NCI-H460 (cell line): ENCODE data around the gene ARHGEF17. TPM values are rescaled to one million over a fixed set of nuclear protein-coding genes. Genes with fewer than 3 reads are reported as not detected.
"Not testable (repeated sequence)": the region's sequence is repeated elsewhere in the genome, so short reads cannot be mapped to it uniquely, and the experiment has no call there.

Source experiments
- DNase-seq: peaks from one replicate; pipeline ENCODE4 v3.0.0-alpha.2; 2016; ENCODE audit warnings: low read depth; ENCODE audit errors: extremely low read depth
- total RNA-seq: library from RNA; depleted of rRNA; stranded (reverse); fragments of >200 nt; shearing (Covaris generic); gene quantifications from 2 replicates; pipeline ENCODE4 v1.2.3, GENCODE V29; 2014

The ARHGEF17 gene
- total RNA-seq, 1 experiment from 2014 or later = 3.7 TPM

GRCh38 chr11:73272680-73273038, 35.4 kb upstream of the ARHGEF17 start:
- no peak for DNase-seq

- no peak for DNase-seq
Observed at GRCh38 chr11:73273222-73273895, 34.7 kb upstream of the ARHGEF17 start.

GRCh38 chr11:73274191-73274590, 33.9 kb upstream of the ARHGEF17 start:
- not testable (repeated sequence) for DNase-seq

- no peak for DNase-seq
Observed at GRCh38 chr11:73274722-73275380, 33.2 kb upstream of the ARHGEF17 start.

- no peak for DNase-seq
Observed at GRCh38 chr11:73275381-73275750, 32.7 kb upstream of the ARHGEF17 start.

- no peak for DNase-seq
Observed at GRCh38 chr11:73277467-73277866, 30.6 kb upstream of the ARHGEF17 start.

- no peak for DNase-seq
Observed at GRCh38 chr11:73280626-73281025, 27.4 kb upstream of the ARHGEF17 start.

GRCh38 chr11:73281201-73281741, 26.8 kb upstream of the ARHGEF17 start:
- no peak for DNase-seq

- no peak for DNase-seq
Observed at GRCh38 chr11:73281796-73282660, 26.0 kb upstream of the ARHGEF17 start.

GRCh38 chr11:73283276-73284000, 24.6 kb upstream of the ARHGEF17 start:
- DNase-seq = no peak

- no peak for DNase-seq
Observed at GRCh38 chr11:73284106-73284505, 24.0 kb upstream of the ARHGEF17 start.

- DNase-seq = no peak
Observed at GRCh38 chr11:73285721-73286120, 22.4 kb upstream of the ARHGEF17 start.

GRCh38 chr11:73286240-73286810, 21.8 kb upstream of the ARHGEF17 start:
- DNase-seq = no peak

- no peak for DNase-seq
Observed at GRCh38 chr11:73287400-73288101, 20.5 kb upstream of the ARHGEF17 start.

GRCh38 chr11:73288192-73288872, 19.7 kb upstream of the ARHGEF17 start:
- no peak for DNase-seq

- DNase-seq = peak; percentile 68
Observed at GRCh38 chr11:73288873-73289707, 19.0 kb upstream of the ARHGEF17 start.

- no peak for DNase-seq
Observed at GRCh38 chr11:73290536-73290935, 17.5 kb upstream of the ARHGEF17 start.

- no peak for DNase-seq
Observed at GRCh38 chr11:73291196-73291595, 16.9 kb upstream of the ARHGEF17 start.
